Left ventricle myocardium inferior (tissue), 1 donor: ENCODE results near the gene ZNF304. TPM values are rescaled to one million over a fixed set of nuclear protein-coding genes. Genes with fewer than 3 reads are reported as not detected.

ENCODE experiments used
- DNase-seq: peaks from one replicate; pipeline ENCODE4 v3.0.0-alpha.2; 2020
- H3K27ac ChIP-seq: fragments of 200-600 bp; replicated peaks from 2 replicates; pipeline ENCODE4 v1.8.0; 2021
- H3K27me3 ChIP-seq: fragments of 200-600 bp; 2 replicates; pipeline ENCODE4 v1.8.0; 2021; ENCODE audit warnings: low read depth
- H3K36me3 ChIP-seq: fragments of 200-600 bp; 2 replicates; pipeline ENCODE4 v1.8.0; 2021
- H3K4me1 ChIP-seq: fragments of 200-600 bp; 2 replicates; pipeline ENCODE4 v1.8.0; 2021
- H3K4me3 ChIP-seq: fragments of 200-600 bp; 2 replicates; pipeline ENCODE4 v1.8.0; 2021; ENCODE audit warnings: mild to moderate bottlenecking, moderate library complexity
- H3K9me3 ChIP-seq: fragments of 200-600 bp; replicated peaks from 2 replicates; pipeline ENCODE4 v1.8.0; 2021
- CTCF ChIP-seq: fragments of 200-600 bp; IDR thresholded peaks from 2 replicates; pipeline ENCODE4 v1.8.0; 2021; ENCODE audit warnings: antibody characterized with exemption, mild to moderate bottlenecking, borderline replicate concordance
- intact Hi-C: fragments of 100-400 bp; cut with micrococcal nuclease; formaldehyde crosslinking; loops from one replicate; pipeline ENCODE4 v1.11.0; 2022
- total RNA-seq: library from RNA; stranded (reverse); fragmentation: NEBNext Ultra II Directional; extraction: Animal tissue kit (Norgen Biotek cat#: 25700); gene quantifications from one replicate; pipeline ENCODE4 v1.2.1, GENCODE V29; 2021
- donor health status: DM: no; HTN: yes; CAD: no; lungs with severe emphysema.

ZNF304 gene
- total RNA-seq, 1 donor from 2014 or later: 8.0 TPM

- no peaks in the 10 kb centered on the region for H3K27me3 ChIP-seq
- H3K9me3 ChIP-seq: no peaks in the 10 kb centered on the region
- no peak for DNase-seq
- intact Hi-C loops: no loop called here
- no peak overlapping the region for H3K27ac ChIP-seq
- no peaks in the 10 kb centered on the region for H3K36me3 ChIP-seq
- peaks cover 19% of the 10 kb centered on the region for H3K4me1 ChIP-seq
- no peak for TF ChIP-seq CTCF
- no peak overlapping the region for H3K4me3 ChIP-seq
Measured at GRCh38 chr19:57342582-57342981, 8.5 kb upstream of the ZNF304 start.

DNA sequence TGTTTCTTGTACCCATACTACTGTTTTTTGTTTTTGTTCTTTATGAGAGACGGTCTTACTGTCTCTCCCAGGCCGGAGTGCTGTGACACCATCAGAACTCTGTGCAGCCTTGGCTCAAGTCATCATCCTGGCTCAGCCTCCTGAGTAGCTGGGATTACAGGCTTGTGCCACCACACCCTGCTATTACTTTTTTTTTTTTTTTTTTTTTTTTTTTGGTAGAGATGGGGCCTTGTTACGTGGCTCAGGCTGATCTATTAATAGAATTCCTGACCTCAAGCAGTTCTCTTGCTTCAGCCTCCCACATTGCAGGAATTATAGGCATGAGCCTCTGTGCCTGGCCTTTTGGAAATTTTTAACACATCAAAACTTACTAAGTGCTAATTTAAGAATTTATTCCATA is 2.9 kb upstream of the ZNF304 start:
- H3K9me3 ChIP-seq: peaks cover 9% of the 10 kb centered on the region
- no peak overlapping the region for H3K4me3 ChIP-seq
- no peak overlapping the region for H3K27ac ChIP-seq
- TF ChIP-seq CTCF: no peak
- peaks cover 25% of the 10 kb centered on the region for H3K4me1 ChIP-seq
- H3K36me3 ChIP-seq: peaks cover 8% of the 10 kb centered on the region
- no peak for DNase-seq
- intact Hi-C loops: no loop called here
- H3K27me3 ChIP-seq: no peaks in the 10 kb centered on the region

GRCh38 chr19:57351867-57352266 is 796 bp downstream of the ZNF304 start:
- H3K4me1 ChIP-seq: peaks cover 47% of the 10 kb centered on the region
- peak overlapping the region; percentile 91 for H3K27ac ChIP-seq
- H3K27me3 ChIP-seq: no peaks in the 10 kb centered on the region
- H3K4me3 ChIP-seq: peak overlapping the region; percentile 96
- no peak for TF ChIP-seq CTCF
- no peak for DNase-seq
- peaks cover 46% of the 10 kb centered on the region for H3K9me3 ChIP-seq
- peaks cover 46% of the 10 kb centered on the region for H3K36me3 ChIP-seq
- intact Hi-C loops: no loop called here

DNA sequence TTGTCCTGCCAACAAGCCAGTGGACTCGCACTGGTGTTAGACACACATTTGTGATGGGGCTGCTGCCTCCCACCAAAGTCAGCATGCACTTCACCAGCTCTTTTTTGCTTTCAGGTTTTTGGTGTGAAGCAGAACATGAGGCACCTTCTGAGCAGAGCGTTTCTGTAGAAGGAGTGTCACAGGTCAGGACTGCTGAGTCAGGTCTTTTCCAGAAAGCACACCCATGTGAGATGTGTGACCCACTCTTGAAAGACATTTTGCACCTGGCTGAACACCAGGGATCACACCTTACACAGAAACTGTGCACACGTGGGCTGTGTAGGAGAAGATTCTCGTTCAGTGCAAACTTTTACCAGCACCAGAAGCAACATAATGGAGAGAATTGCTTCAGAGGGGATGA is 4.8 kb downstream of the ZNF304 start:
- intact Hi-C loops: no loop called here
- H3K27ac ChIP-seq: no peak overlapping the region
- H3K4me1 ChIP-seq: peaks cover 42% of the 10 kb centered on the region

GRCh38 chr19:57357406-57357805 is 6.3 kb downstream of the ZNF304 start:
- H3K27me3 ChIP-seq: no peaks in the 10 kb centered on the region
- no peak overlapping the region for H3K4me3 ChIP-seq
- peaks cover 42% of the 10 kb centered on the region for H3K4me1 ChIP-seq
- no peak overlapping the region for H3K27ac ChIP-seq
- H3K36me3 ChIP-seq: peaks cover 77% of the 10 kb centered on the region
- no peak for TF ChIP-seq CTCF
- peaks cover 90% of the 10 kb centered on the region for H3K9me3 ChIP-seq
- DNase-seq: no peak
- intact Hi-C loops: no loop called here

More for the DNA sequence above, 4.8 kb downstream of the ZNF304 start:
- H3K36me3 ChIP-seq: peaks cover 78% of the 10 kb centered on the region
- H3K9me3 ChIP-seq: peaks cover 87% of the 10 kb centered on the region
- no peak for DNase-seq
- H3K4me3 ChIP-seq: no peak overlapping the region
- TF ChIP-seq CTCF: no peak
- H3K27me3 ChIP-seq: no peaks in the 10 kb centered on the region

- intact Hi-C loops: no loop called here
- H3K4me1 ChIP-seq: peaks cover 38% of the 10 kb centered on the region
- TF ChIP-seq CTCF: no peak
- H3K27me3 ChIP-seq: no peaks in the 10 kb centered on the region
- no peak for DNase-seq
- no peak overlapping the region for H3K4me3 ChIP-seq
- peaks cover 71% of the 10 kb centered on the region for H3K9me3 ChIP-seq
- H3K27ac ChIP-seq: no peak overlapping the region
- peaks cover 58% of the 10 kb centered on the region for H3K36me3 ChIP-seq
Measured at GRCh38 chr19:57359300-57359699, 8.2 kb downstream of the ZNF304 start.
